Sigmoid colon (tissue), 4 donors: ENCODE measurements around the gene HMGCL.

Source experiments
- CTCF ChIP-seq, 4 experiments: fragments of 450-650 bp in 3 of 4; fragments of 200-600 bp in 1 of 4; IDR thresholded peaks; one replicate each; pipeline ENCODE4 v1.5.1; 2016 to 2019; ENCODE audit warnings: antibody characterized with exemption in 4 of 4, mild to moderate bottlenecking in 3 of 4, moderate library complexity in 2 of 4
- EP300 ChIP-seq, 4 donors: sonication (generic); formaldehyde crosslinking; IDR thresholded peaks; one replicate each; pipeline ENCODE4 v1.6.1; 2017; ENCODE audit warnings: antibody characterized with exemption in 4 of 4
- POLR2A ChIP-seq, 2 donors: fragments of 450-650 bp; IDR thresholded peaks; one replicate each; pipeline ENCODE4 v1.6.1; 2016; ENCODE audit warnings: antibody characterized with exemption in 2 of 2, mild to moderate bottlenecking in 2 of 2, moderate library complexity in 2 of 2
- POLR2AphosphoS5 ChIP-seq, 4 donors: sonication (generic); formaldehyde crosslinking; IDR thresholded peaks; one replicate each; pipeline ENCODE4 v1.6.1; 2017; ENCODE audit warnings: antibody characterized with exemption in 4 of 4

GRCh38 chr1:23777979-23778814, 47.0 kb downstream of the HMGCL start, which contains the start of gene PITHD1:
- no peak for TF ChIP-seq CTCF (IDR thresholded peaks at IDR 0.05)
- TF ChIP-seq POLR2AphosphoS5 (IDR thresholded peaks at IDR 0.05) = peak; percentile 85 to 94 (median 93)
- TF ChIP-seq EP300 (IDR thresholded peaks at IDR 0.05) = no peak
- TF ChIP-seq POLR2A (IDR thresholded peaks at IDR 0.05) = peak; percentile 22 to 39
